Spleen (tissue), 7 donors: Measurements from ENCODE around the gene DNAJC10.

ENCODE experiments used
- CTCF ChIP-seq, 11 experiments: fragments of 200-600 bp in 7 of 11; fragments of 450-650 bp in 4 of 11; sonication (generic) in 4 of 11; IDR thresholded peaks in 8 of 11; conservative IDR thresholded peaks in 3 of 11; 1 replicate in 7 of 11; 2 replicates in 4 of 11; pipeline versions ENCODE4 v1.4.0 to v1.8.0; 2016 to 2021; ENCODE audit warnings: antibody characterized with exemption in 11 of 11, inconsistent platforms in 4 of 11, mild to moderate bottlenecking in 1 of 11
- POLR2A ChIP-seq, 3 donors: fragments of 450-650 bp; IDR thresholded peaks; one replicate each; pipeline ENCODE4 v1.5.1; 2017; ENCODE audit warnings: antibody characterized with exemption in 3 of 3, mild to moderate bottlenecking in 1 of 3
- POLR2AphosphoS5 ChIP-seq, 3 donors: sonication (generic); formaldehyde crosslinking; IDR thresholded peaks; one replicate each; pipeline ENCODE4 v1.5.1; 2017; ENCODE audit warnings: antibody characterized with exemption in 3 of 3
- donor health status: DM: no; HTN: no; CAD: no; lungs with moderate emphysema.
- donor health status: DM: no; HTN: no; CAD: no.
- donor health status: DM: no; HTN: no; CAD: no.

- TF ChIP-seq CTCF (IDR thresholded peaks at IDR 0.05 in 8 of 11, conservative IDR thresholded peaks at IDR 0.05 in 3 of 11) (no peak), POLR2A (IDR thresholded peaks at IDR 0.05) (no peak), POLR2AphosphoS5 (IDR thresholded peaks at IDR 0.05) (no peak)
These were observed 1.8 kb downstream of the DNAJC10 start for GRCh38 chr2:182717816-182718215.
